ENCODE measurements around the gene SLC22A17.
A peak's percentile ranks its signal among the peaks of the same experiment; 100 is the strongest.
"Not testable (repeated sequence)": the region's sequence is repeated elsewhere in the genome, so short reads cannot be mapped to it uniquely, and the experiment has no call there.

Gene SLC22A17

GRCh38 chr14:23352506-23353432, at the start of gene SLC22A17:
Gene SLC22A17 (minus strand): TSS chr14:23352887.
- peaks cover 39 to 44% of the 10 kb centered on the region in 2 donors for H3K27me3 ChIP-seq (ENCODE audit: control insufficient read depth in 1 of 2, insufficient read depth in 2 of 2, low read length in 2 of 2)
- no peak within 1 kb of the TSS for H3K9ac ChIP-seq (ENCODE audit: low read depth in 1 of 2, low read length in 2 of 2)
- H3K4me1 ChIP-seq (ENCODE audit: control insufficient read depth in 1 of 2, insufficient read depth in 2 of 2, low read length in 2 of 2): peaks cover 0 to 9% of the 10 kb centered on the region in 2 donors
- H3K27ac ChIP-seq (ENCODE audit: low read depth, low read length): no peak within 1 kb of the TSS
- no peaks in the 10 kb centered on the region for H3K9me3 ChIP-seq (ENCODE audit: control insufficient read depth in 1 of 2, low read length in 2 of 2)
- peak within 1 kb of the TSS; percentile 58 to 67 for H3K4me3 ChIP-seq (ENCODE audit: low read depth in 1 of 2, low read length in 2 of 2)
- no peaks in the 10 kb centered on the region for H3K36me3 ChIP-seq (ENCODE audit: control insufficient read depth in 1 of 2, insufficient read depth in 2 of 2, low read length in 2 of 2)

- Histone ChIP-seq H3K36me3 (ENCODE audit: control insufficient read depth in 1 of 2, insufficient read depth in 2 of 2, low read length in 2 of 2) (no peaks in the 10 kb centered on the region), H3K9me3 (ENCODE audit: control insufficient read depth in 1 of 2, low read length in 2 of 2) (no peaks in the 10 kb centered on the region), H3K9ac (ENCODE audit: low read depth in 1 of 2, low read length in 2 of 2) (no peak overlapping the region)
These were observed 48.6 kb upstream of the SLC22A17 start for GRCh38 chr14:23401291-23401690.

GRCh38 chr14:23400496-23401149, 47.9 kb upstream of the SLC22A17 start:
- not testable (repeated sequence) for H3K27me3 ChIP-seq (ENCODE audit: control insufficient read depth in 1 of 2, insufficient read depth in 2 of 2, low read length in 2 of 2); H3K4me1 ChIP-seq (ENCODE audit: control insufficient read depth in 1 of 2, insufficient read depth in 2 of 2, low read length in 2 of 2); H3K9ac ChIP-seq (ENCODE audit: low read depth in 1 of 2, low read length in 2 of 2); H3K4me3 ChIP-seq (ENCODE audit: low read depth in 1 of 2, low read length in 2 of 2); H3K27ac ChIP-seq (ENCODE audit: low read depth, low read length); H3K36me3 ChIP-seq (ENCODE audit: control insufficient read depth in 1 of 2, insufficient read depth in 2 of 2, low read length in 2 of 2); H3K9me3 ChIP-seq (ENCODE audit: control insufficient read depth in 1 of 2, low read length in 2 of 2)

More at GRCh38 chr14:23401291-23401690, 48.6 kb upstream of the SLC22A17 start:
- no peaks in the 10 kb centered on the region for H3K4me1 ChIP-seq (ENCODE audit: control insufficient read depth in 1 of 2, insufficient read depth in 2 of 2, low read length in 2 of 2)
- H3K27me3 ChIP-seq (ENCODE audit: control insufficient read depth in 1 of 2, insufficient read depth in 2 of 2, low read length in 2 of 2): peaks cover 0 to 8% of the 10 kb centered on the region in 2 donors
- no peak overlapping the region for H3K4me3 ChIP-seq (ENCODE audit: low read depth in 1 of 2, low read length in 2 of 2)
- no peak overlapping the region for H3K27ac ChIP-seq (ENCODE audit: low read depth, low read length)

GRCh38 chr14:23399591-23399990, 46.9 kb upstream of the SLC22A17 start:
- Histone ChIP-seq H3K9me3 (ENCODE audit: control insufficient read depth in 1 of 2, low read length in 2 of 2) (no peaks in the 10 kb centered on the region), H3K4me3 (ENCODE audit: low read depth in 1 of 2, low read length in 2 of 2) (no peak overlapping the region), H3K27me3 (ENCODE audit: control insufficient read depth in 1 of 2, insufficient read depth in 2 of 2, low read length in 2 of 2) (peaks cover 0 to 8% of the 10 kb centered on the region in 2 donors), H3K9ac (ENCODE audit: low read depth in 1 of 2, low read length in 2 of 2) (no peak overlapping the region), H3K4me1 (ENCODE audit: control insufficient read depth in 1 of 2, insufficient read depth in 2 of 2, low read length in 2 of 2) (no peaks in the 10 kb centered on the region), H3K27ac (ENCODE audit: low read depth, low read length) (no peak overlapping the region), H3K36me3 (ENCODE audit: control insufficient read depth in 1 of 2, insufficient read depth in 2 of 2, low read length in 2 of 2) (no peaks in the 10 kb centered on the region)

GRCh38 chr14:23399136-23399535, 46.4 kb upstream of the SLC22A17 start:
- peaks cover 0 to 8% of the 10 kb centered on the region in 2 donors for H3K27me3 ChIP-seq (ENCODE audit: control insufficient read depth in 1 of 2, insufficient read depth in 2 of 2, low read length in 2 of 2)
- H3K36me3 ChIP-seq (ENCODE audit: control insufficient read depth in 1 of 2, insufficient read depth in 2 of 2, low read length in 2 of 2): no peaks in the 10 kb centered on the region
- H3K9ac ChIP-seq (ENCODE audit: low read depth in 1 of 2, low read length in 2 of 2): no peak overlapping the region
- H3K4me1 ChIP-seq (ENCODE audit: control insufficient read depth in 1 of 2, insufficient read depth in 2 of 2, low read length in 2 of 2): no peaks in the 10 kb centered on the region
- H3K4me3 ChIP-seq (ENCODE audit: low read depth in 1 of 2, low read length in 2 of 2): no peak overlapping the region
- no peak overlapping the region for H3K27ac ChIP-seq (ENCODE audit: low read depth, low read length)
- no peaks in the 10 kb centered on the region for H3K9me3 ChIP-seq (ENCODE audit: control insufficient read depth in 1 of 2, low read length in 2 of 2)

GRCh38 chr14:23398348-23398747, 45.7 kb upstream of the SLC22A17 start:
- Histone ChIP-seq H3K9me3 (ENCODE audit: control insufficient read depth in 1 of 2, low read length in 2 of 2) (no peaks in the 10 kb centered on the region), H3K27ac (ENCODE audit: low read depth, low read length) (no peak overlapping the region), H3K27me3 (ENCODE audit: control insufficient read depth in 1 of 2, insufficient read depth in 2 of 2, low read length in 2 of 2) (peaks cover 0 to 6% of the 10 kb centered on the region in 2 donors), H3K4me1 (ENCODE audit: control insufficient read depth in 1 of 2, insufficient read depth in 2 of 2, low read length in 2 of 2) (no peaks in the 10 kb centered on the region), H3K9ac (ENCODE audit: low read depth in 1 of 2, low read length in 2 of 2) (no peak overlapping the region), H3K36me3 (ENCODE audit: control insufficient read depth in 1 of 2, insufficient read depth in 2 of 2, low read length in 2 of 2) (no peaks in the 10 kb centered on the region), H3K4me3 (ENCODE audit: low read depth in 1 of 2, low read length in 2 of 2) (no peak overlapping the region)

GRCh38 chr14:23396781-23397407, 44.2 kb upstream of the SLC22A17 start:
- Histone ChIP-seq H3K9ac (ENCODE audit: low read depth in 1 of 2, low read length in 2 of 2) (no peak overlapping the region), H3K4me1 (ENCODE audit: control insufficient read depth in 1 of 2, insufficient read depth in 2 of 2, low read length in 2 of 2) (no peaks in the 10 kb centered on the region), H3K27ac (ENCODE audit: low read depth, low read length) (no peak overlapping the region), H3K36me3 (ENCODE audit: control insufficient read depth in 1 of 2, insufficient read depth in 2 of 2, low read length in 2 of 2) (no peaks in the 10 kb centered on the region), H3K4me3 (ENCODE audit: low read depth in 1 of 2, low read length in 2 of 2) (no peak overlapping the region), H3K9me3 (ENCODE audit: control insufficient read depth in 1 of 2, low read length in 2 of 2) (no peaks in the 10 kb centered on the region), H3K27me3 (ENCODE audit: control insufficient read depth in 1 of 2, insufficient read depth in 2 of 2, low read length in 2 of 2) (no peaks in the 10 kb centered on the region)

- H3K36me3 ChIP-seq (ENCODE audit: control insufficient read depth in 1 of 2, insufficient read depth in 2 of 2, low read length in 2 of 2): no peaks in the 10 kb centered on the region
- H3K27ac ChIP-seq (ENCODE audit: low read depth, low read length): no peak overlapping the region
- H3K4me1 ChIP-seq (ENCODE audit: control insufficient read depth in 1 of 2, insufficient read depth in 2 of 2, low read length in 2 of 2): no peaks in the 10 kb centered on the region
These were observed 43.4 kb upstream of the SLC22A17 start for GRCh38 chr14:23396126-23396525.

GRCh38 chr14:23392613-23393012, 39.9 kb upstream of the SLC22A17 start:
- Histone ChIP-seq H3K4me1 (ENCODE audit: control insufficient read depth in 1 of 2, insufficient read depth in 2 of 2, low read length in 2 of 2) (no peaks in the 10 kb centered on the region), H3K9ac (ENCODE audit: low read depth in 1 of 2, low read length in 2 of 2) (no peak overlapping the region), H3K9me3 (ENCODE audit: control insufficient read depth in 1 of 2, low read length in 2 of 2) (no peaks in the 10 kb centered on the region), H3K4me3 (ENCODE audit: low read depth in 1 of 2, low read length in 2 of 2) (no peak overlapping the region), H3K27me3 (ENCODE audit: control insufficient read depth in 1 of 2, insufficient read depth in 2 of 2, low read length in 2 of 2) (peaks cover 0 to 4% of the 10 kb centered on the region in 2 donors), H3K27ac (ENCODE audit: low read depth, low read length) (no peak overlapping the region), H3K36me3 (ENCODE audit: control insufficient read depth in 1 of 2, insufficient read depth in 2 of 2, low read length in 2 of 2) (no peaks in the 10 kb centered on the region)

More at GRCh38 chr14:23396126-23396525, 43.4 kb upstream of the SLC22A17 start:
- H3K9me3 ChIP-seq (ENCODE audit: control insufficient read depth in 1 of 2, low read length in 2 of 2): no peaks in the 10 kb centered on the region
- H3K27me3 ChIP-seq (ENCODE audit: control insufficient read depth in 1 of 2, insufficient read depth in 2 of 2, low read length in 2 of 2): no peaks in the 10 kb centered on the region
- no peak overlapping the region for H3K4me3 ChIP-seq (ENCODE audit: low read depth in 1 of 2, low read length in 2 of 2)
- H3K9ac ChIP-seq (ENCODE audit: low read depth in 1 of 2, low read length in 2 of 2): no peak overlapping the region

- H3K27ac ChIP-seq (ENCODE audit: low read depth, low read length); H3K27me3 ChIP-seq (ENCODE audit: control insufficient read depth in 1 of 2, insufficient read depth in 2 of 2, low read length in 2 of 2); H3K36me3 ChIP-seq (ENCODE audit: control insufficient read depth in 1 of 2, insufficient read depth in 2 of 2, low read length in 2 of 2); H3K9ac ChIP-seq (ENCODE audit: low read depth in 1 of 2, low read length in 2 of 2); H3K9me3 ChIP-seq (ENCODE audit: control insufficient read depth in 1 of 2, low read length in 2 of 2); H3K4me1 ChIP-seq (ENCODE audit: control insufficient read depth in 1 of 2, insufficient read depth in 2 of 2, low read length in 2 of 2); H3K4me3 ChIP-seq (ENCODE audit: low read depth in 1 of 2, low read length in 2 of 2): not testable (repeated sequence)
These were observed 37.2 kb upstream of the SLC22A17 start for GRCh38 chr14:23389871-23390270.

Measured in duodenal mucosa (tissue), 2 donors.